NCI-H128 (cell line): ENCODE measurements around the gene ZNF217.
"Not testable (repeated sequence)": the region's sequence is repeated elsewhere in the genome, so short reads cannot be mapped to it uniquely, and the experiment has no call there.

Source experiments
- DNase-seq: peaks from one replicate; lab custom pipeline; 2025; ENCODE audit not compliant: unreplicated experiment; lab: John Stamatoyannopoulos, UW

Gene ZNF217

DNA sequence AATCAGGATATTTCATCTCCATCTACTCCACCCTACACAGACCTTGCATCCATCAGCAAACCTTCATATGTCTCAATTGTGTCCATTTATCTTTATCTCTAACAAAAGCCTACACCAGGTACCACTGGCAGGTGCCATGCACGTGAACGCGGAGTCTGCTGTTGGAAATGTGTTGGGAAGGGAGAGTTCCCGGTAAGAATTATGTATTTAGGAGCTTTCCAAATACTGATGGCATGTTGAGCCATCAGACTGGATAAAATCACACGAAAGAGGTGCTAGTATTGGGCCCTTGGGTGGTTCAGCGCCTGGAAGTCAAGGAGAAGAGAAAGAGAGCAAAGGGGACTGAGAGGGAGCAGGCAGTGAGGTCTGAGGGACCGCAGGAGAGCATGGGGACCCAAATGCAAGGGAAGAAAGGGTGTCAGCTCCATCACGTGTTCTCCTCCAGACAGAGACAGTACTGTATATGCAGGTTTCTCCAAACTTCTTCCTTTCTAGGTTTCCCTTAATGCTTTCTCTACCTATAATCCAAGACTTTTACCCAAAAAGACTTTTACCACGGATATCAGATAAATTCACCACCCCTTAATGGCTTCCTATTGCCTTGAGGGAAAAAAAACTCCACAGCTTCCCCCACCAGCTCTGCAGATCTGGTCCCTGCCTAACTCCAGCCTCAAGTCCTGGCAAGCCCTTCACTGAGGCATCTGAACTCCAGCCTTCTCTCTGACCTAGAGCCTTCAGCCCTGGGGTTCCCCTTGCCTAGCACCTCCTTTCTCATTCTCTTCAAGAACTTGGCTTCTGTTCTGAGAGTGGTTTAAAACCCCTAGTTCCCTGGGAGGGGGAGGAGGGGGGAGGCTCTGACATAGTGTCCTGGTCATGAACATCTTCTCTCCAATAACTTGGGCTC is 4.8 kb upstream of the ZNF217 start:
- DNase-seq: no peak

DNA sequence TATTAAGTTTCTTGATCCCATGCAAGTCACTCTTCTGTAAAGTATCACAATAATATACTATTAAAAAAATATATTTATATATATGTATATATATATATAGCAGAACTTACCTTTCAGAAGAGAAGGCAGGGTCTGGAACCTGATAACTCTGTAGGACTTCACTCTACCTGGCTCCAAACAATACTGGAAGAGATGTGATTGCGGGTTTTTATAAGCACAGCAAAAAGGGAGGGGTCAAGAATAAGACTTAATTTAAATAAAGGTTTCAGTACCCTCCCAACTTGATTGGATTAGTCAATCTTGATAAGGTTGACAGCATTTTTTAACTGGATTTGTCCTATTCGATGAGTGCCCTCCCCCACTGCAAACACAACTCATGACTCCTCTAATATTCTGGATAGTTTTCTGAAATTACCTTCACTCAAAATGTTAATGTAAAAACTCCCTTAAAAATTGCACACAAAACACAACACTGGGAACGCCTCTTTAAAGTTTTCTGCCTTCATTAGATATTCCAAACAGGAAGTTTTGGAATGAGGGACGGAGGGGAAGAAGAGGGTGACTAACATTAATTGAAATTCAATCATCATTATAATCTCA is 4.0 kb upstream of the ZNF217 start:
- no peak for DNase-seq

DNA sequence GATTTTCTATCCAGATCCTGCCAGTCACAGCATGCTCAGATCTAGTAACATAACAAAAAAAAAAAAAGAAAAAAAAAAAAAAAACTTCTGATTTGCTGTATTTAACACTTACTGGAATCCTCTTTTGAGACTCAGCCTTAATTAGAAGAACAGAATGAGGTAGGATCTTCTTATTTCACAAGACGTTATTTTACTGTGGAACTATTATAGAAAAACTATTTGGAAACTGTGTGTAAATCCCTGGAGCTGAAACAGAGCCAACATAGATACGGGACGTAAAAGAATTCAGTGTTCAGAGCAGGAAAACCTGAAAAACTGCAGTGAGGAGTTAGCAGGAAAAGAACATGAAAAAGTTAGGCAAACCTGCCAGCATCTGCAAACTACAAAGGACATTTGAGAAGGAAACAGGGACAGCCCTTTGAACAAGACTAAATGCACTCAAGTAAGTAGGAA is 3.4 kb upstream of the ZNF217 start:
- no peak for DNase-seq

DNA sequence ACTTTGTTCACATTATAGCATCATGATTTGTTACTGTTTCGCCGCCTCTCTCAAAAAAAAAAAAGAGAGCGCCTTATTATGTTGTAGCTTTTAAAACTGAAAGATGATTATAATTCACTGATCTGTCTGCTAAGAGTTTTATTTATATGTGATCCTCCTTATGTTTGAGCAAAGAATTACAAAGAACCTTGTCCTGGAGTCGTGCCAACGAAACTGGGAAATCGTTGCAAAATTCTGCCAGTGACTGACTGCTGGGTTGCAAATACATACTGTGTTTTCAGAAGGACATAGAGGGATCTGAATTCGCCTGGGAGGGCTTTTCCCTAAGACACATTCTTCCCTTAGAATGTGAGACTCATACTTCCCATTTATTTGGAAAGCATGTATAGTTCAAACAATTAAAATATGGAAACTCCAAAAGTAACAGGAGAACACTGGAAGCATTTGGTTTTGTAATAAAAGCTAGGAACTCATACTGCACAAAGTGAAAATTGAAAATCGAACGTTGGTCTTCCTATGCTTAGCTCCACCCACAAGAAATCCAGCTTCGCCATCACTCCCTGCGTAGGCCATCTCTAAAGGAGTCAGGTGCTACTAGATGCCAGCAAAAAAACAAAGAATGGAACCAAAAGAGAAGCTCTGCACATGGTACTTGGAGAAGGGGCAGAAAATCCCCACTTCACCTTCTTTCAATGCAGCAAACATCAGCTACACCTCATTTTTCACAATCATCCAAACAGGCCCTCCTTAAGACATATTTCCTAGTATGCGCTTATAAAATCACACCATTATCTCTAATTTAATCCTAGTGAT is 2.8 kb upstream of the ZNF217 start:
- not testable (repeated sequence) for DNase-seq

DNA sequence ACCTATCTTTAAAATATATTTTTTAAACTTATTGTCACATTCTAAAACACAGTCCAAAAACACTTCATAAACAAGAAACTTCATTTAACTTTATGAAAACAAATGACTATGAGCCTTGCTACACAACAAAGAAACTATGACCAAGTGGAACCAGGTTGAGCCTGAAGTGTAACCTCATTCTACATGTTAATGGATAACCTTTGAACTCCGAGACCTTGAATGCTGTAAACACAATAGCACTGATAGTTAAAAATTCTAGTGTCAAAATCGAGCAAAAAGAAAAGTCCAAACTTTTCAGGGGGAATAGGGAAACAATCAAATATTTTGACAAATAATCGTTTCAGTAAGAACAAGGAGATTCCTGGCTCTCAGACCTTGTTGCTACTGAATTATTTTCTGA is 2.1 kb upstream of the ZNF217 start:
- not testable (repeated sequence) for DNase-seq

DNA sequence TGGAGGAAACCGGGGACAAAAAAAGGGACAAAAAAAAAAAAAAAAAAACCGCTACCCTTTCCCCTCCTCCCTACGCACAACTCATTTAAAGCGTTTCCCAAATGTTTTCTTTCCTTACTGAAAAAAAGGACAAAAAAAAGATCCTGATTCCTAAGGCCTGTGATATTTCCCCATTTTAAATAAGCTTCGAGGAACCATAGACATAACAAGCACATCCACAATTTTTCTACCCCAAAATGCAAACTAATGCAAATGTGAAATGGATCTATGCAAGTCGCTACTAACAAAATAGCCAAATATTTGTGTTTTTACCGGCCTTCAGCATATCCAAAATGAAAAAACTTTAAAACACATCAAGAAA is 1.4 kb upstream of the ZNF217 start:
- no peak for DNase-seq

DNA sequence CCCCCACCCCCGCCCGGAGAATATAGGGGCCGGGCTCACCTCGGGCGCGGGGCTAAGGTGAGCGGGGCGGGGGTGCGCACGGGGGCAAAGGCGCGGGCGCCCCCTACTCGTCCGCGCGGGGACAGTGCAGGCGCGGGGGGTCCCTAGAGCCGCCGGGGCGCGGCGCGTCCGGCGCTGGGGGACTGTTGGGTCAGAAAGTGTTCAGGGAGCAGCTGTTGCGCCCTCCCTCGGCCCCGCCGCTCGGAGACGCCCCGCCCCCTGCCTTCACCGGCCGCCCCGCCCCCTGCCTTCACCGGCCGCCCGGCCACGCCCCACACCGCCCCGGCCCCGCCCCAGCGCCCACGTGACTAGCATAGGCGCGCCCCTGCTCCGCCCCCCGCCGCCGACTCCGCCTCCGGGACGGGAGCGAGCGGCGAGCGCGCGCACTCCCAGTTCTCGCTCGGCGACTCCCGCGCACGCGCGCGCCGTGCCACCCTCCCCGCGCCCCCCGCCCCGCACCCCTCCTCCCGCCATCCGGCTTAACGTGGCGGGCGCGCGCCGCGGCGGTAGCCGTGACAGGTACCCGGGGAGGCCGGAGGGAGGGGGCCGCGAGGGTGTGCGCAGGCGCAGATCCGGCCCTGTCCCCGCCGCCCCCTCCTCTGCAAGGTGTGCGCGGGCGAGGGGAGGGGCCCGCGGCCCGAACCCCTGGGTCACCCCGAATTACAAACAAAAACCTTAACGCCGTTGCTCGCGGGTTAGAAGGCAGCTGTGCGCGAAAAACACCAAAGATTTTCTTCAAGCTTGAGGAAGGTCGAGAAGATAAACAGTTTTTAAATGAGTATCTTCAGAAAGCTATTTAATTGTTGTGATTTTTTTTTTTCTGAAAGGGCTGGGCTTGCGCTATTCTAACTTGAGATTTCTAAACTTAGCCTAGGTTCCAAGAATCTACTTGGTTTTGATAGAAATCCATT is 704 bp upstream of the ZNF217 start:
- peak; percentile 74 for DNase-seq

DNA sequence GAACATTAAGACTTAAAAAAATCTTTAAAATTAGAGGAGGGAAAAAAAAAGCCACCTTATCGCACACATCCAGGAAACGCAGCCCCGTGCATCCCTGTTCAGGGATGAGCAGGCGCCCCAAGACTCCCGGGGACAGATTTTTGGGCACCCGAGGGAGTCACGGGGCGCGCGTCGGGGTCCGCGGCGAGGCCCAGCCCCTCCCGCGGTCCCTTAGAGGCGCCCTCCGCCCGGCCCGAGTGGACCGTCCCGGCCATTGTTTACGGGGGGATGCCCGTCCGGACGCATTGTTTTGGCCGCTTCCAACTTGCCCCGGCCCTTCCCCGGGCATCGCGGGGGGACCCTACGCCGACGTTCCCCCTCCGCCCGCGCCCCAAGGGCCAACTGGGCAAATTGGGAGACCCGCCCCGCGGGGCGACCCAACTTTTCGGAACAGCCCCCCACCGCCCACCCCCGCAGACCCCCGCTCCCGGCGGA is 610 bp downstream of the ZNF217 start:
- DNase-seq: no peak

DNA sequence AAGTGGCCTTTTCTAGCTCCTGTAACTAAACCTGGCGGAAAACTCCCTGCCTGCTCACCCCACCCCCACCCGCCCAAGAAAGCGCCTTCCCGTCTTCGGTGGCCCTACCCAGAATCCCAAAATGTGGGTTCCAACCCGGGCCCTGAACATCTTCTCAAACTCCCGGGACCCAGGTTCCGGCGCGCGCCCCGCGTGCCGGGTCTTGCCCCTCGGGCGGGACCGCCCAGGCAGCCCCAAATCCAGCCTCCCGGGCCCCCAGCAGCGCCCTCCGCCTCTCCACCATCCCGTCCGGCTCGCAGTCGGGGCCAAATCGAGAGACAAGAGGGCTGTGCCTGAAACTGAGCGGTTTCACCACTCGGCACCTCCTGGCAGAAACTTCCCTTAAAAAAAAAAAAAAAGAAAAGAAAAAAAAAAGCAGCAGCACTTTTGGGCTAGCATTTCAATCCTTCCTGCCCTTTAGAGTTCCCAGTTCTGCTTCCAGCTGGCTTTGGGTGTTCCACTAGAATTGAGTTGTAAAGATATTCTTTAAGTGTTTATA is 1.1 kb downstream of the ZNF217 start:
- DNase-seq: not testable (repeated sequence)

DNA sequence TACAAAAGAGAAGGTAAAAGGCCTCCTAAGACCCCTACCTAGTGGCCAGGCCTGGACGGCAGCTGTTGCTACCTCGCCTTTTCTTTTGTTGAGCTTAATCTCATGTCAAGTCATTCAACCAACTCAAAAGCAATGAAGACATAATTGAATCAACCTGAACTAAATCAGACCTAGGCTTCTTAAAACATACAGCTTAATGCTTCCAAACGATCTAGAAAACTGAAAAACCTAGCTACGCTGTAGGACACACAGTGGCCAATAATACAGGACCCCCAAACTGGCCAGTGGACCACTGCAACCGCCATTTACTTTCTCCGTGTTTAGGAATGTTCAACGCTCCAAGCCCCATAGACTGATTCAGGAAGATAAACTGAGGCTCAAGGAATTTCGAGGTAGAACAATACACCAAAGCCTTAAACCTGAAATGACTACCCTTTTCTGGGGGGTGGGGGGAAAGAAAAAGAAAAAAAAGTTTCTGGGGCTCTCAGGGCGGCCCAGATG is 1.6 kb downstream of the ZNF217 start:
- DNase-seq: not testable (repeated sequence)

DNA sequence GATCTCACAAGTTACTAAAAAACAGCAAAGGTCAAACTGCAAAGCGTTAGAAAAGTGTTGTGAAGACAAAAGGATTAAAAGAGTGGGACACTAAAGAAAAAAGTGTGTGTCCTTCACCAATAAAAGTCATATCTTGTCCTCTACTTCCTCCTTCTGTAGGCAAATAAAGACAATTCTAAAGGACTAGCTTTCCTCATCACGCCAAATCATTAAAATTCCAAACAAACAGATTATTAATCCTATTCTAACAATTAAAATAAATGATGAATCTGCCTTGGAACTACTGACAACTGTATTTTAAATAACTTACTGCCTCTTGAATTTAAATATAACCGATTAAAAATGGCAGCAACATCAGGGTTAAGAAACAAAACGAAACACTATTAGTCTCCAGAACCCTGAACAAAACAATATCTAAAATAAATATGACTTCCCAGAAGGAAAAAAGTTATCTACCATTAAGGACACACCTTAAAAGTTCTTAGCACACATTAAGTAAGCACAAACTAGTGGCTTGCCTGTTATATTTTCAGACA is 2.4 kb downstream of the ZNF217 start:
- DNase-seq: not testable (repeated sequence)

DNA sequence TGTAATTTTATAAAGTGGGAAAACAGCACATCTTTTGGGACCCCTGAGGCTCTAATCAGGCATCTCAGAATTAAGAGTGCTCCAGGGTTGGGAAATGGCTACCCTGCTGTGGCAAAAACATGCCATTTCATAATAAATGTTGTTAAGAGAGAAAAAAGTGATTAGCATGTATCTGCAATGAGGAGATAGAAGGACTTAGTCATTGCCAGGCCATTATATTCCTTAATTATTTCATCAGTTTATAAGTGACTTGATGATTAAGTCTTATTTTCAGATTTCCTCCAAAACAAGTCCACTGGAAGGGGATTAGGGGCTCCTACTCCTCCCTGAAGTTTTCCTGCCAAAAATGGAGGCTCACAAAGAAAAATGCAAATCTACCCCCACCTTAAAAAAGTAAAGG is 3.0 kb downstream of the ZNF217 start:
- not testable (repeated sequence) for DNase-seq

DNA sequence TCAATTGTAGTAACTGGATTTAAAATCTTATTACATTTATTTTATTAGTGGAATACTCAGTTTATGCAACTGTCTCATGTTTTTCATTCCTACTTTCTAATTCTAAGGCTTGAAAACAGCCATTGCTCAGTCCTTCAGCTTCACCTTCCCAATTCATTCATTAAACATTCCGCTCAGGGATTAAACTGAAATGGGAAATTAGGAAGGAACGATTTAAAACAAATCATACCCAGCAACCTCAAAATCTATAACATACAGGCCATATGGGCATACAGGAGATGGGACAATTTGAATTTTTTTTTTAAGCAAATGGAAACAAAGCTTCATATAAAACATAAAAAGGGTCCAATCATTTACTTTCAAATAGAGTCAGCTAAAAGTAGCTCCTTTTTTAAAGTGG is 3.5 kb downstream of the ZNF217 start:
- not testable (repeated sequence) for DNase-seq

DNA sequence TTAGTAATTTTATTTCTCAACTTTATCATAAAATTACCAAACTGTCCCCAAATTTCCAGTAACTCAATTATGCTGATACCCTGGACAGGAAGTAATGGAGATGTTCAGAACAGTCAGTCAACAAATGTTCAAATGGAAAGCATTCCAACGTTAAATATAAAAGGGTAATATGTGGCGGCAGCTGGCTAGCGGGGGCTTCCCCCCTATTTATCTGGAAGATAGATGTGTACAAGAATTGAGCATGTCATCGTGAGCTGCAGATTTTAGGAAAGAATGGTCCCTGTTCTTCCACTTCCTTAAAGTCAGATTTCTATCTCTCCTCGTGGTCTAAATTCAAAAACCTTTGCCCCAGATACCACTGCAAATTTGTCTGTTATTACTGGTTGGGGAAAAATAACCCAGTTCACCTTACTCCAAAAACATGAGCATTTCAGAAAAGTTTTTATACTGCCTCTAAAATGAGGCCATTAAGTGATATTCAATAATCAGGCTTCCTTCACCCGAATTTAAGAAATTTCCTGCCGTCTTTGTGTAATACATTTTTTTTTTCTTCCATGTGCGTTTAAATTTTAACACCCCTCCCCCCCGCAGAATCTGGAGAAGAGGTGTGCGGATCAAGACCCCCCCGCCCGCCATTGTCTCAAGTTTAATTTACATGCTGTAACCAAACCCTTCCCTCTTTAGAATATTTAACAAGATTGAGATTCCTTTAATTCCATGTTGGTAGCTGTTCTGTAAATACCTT is 4.1 kb downstream of the ZNF217 start:
- DNase-seq: not testable (repeated sequence)

DNA sequence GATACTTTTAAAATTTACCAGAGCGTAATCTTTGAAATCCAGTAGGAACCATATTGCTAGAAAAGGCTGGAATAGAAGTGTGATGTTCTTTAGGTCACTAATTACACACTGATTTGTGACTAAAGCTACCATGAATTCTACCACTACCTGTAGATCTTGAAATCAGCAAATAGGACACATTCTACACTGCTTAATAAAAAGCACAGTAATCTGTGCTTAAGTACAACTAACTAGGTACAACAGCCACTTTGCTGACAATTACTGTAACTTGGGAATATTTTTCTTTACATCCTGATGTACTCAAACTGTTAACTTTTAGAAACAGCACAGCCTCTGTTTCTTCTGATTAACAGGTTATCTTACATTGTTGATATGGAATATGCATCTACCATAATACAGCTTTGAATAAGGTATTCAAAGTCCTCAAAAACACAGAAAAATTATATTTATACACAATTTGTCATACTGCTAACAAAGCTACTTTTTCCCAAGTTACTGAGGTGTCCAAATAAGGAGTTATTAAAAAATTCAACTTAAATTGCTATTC is 6.4 kb downstream of the ZNF217 start:
- DNase-seq: not testable (repeated sequence)

DNA sequence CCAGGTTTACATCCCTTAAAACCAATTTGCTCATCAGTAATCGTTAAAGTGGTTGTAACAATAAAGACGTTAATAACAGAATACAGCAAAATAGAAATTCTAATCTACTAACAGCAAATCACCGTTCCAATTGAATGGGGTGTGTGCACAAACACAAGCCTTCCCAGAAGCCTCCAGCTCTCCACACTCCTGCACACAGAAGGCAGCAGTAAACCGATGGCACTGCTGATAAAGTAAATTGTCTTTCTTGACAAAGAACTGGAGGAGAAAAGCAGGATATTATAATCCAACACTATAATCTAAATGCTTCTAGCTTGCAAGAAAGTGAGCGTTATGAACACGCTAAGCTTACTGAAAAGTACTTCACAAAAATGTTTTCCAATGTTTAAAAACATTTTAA is 7.0 kb downstream of the ZNF217 start:
- DNase-seq: no peak

DNA sequence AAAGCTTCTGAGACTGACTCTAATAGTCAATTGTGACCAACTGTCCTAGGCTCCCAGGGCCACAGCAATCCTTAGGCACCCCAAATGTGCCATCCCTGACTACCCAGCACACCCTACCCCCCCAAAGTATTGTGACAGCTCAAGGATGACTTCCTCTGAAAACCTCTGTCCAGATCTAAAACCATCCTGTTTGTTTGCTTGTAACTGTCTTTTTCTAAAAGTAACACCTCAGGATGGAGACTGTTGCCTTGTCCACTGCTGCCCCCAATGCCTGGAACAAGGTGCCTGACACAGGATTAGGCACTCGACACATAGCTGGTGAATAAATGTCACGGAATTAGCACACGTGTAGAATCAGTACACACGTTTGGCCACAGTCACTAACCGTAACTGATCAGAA is 7.7 kb downstream of the ZNF217 start:
- DNase-seq: not testable (repeated sequence)

DNA sequence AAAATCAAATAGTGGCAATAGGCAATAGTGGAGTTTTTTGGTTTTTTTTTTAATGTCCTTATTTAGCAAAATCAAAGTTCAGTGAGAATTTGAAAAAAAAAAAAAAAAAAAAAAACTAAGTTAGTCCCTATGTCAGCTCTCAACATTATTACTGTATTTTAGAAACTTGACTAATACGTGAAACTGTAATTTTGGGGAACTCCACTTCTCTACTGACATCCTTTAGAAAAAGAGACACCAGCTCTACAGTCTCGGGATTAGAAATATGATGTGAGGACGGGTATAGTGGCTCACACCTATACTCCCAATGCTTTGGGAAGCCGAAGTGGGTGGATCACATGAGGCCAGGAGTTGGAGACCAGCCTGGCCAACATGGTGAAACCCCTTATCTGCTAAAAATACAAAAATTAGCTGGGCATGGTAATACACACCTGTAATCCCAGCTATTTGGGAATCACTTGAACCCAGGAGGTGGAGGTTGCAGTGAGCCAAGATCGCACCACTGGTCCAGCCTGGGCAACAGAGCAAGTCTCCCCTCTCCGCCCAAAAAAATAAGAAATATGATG is 8.6 kb downstream of the ZNF217 start:
- not testable (repeated sequence) for DNase-seq
